K562 (cell line): ENCODE data around the gene PCDH1. TPM values are rescaled to one million over a fixed set of nuclear protein-coding genes. Genes with fewer than 3 reads are reported as not detected.

Experiments
- AFF1 ChIP-seq, 2 experiments: fragments of 450-650 bp; IDR thresholded peaks; 2 replicates each; pipeline ENCODE4 v1.6.1; 2018; ENCODE audit warnings: mild to moderate bottlenecking in 2 of 2, low read depth in 1 of 2; ENCODE audit not compliant: partially characterized antibody in 2 of 2
- ARID1B ChIP-seq: fragments of 450-650 bp; IDR thresholded peaks from 2 replicates; pipeline ENCODE4 v1.6.1; 2016; ENCODE audit warnings: antibody characterized with exemption, mild to moderate bottlenecking, inconsistent platforms
- CREBBP ChIP-seq: IDR thresholded peaks from one replicate; pipeline ENCODE4 v1.6.1; 2012; ENCODE audit warnings: low read depth, mild to moderate bottlenecking, control low read depth, inconsistent platforms, low read length
- GABPB1 ChIP-seq: sonication (generic); formaldehyde crosslinking; IDR thresholded peaks from 2 replicates; pipeline ENCODE4 v1.8.0; 2022; ENCODE audit warnings: mild to moderate bottlenecking, missing genetic modification reagents
- GTF2F1 ChIP-seq: IDR thresholded peaks from 2 replicates; pipeline ENCODE4 v1.6.1; 2011; ENCODE audit warnings: low read depth, low read length, improper control_type of control experiment
- HSF4 ChIP-seq: fragments of 250-450 bp; sonication (Bioruptor Pico); IDR thresholded peaks from 2 replicates; pipeline ENCODE4 v2.1.2; 2022; ENCODE audit warnings: mild to moderate bottlenecking, moderate library complexity, borderline replicate concordance
- MYC ChIP-seq, 2 experiments: fragments of 250-450 bp in 1 of 2; sonication (Bioruptor Pico) in 1 of 2; IDR thresholded peaks; 2 replicates each; pipeline versions ENCODE4 v1.5.1 to v1.6.1; 2012 to 2021; ENCODE audit warnings: low read depth in 2 of 2, borderline replicate concordance in 1 of 2, improper control_type of control experiment in 1 of 2, low read length in 1 of 2, mild to moderate bottlenecking in 1 of 2, moderate library complexity in 1 of 2
- NCOA1 ChIP-seq: fragments of 450-650 bp; IDR thresholded peaks from 2 replicates; pipeline ENCODE4 v1.6.1; 2016; ENCODE audit warnings: low read depth
- RCOR1 ChIP-seq, 2 experiments: IDR thresholded peaks; 2 replicates each; pipeline ENCODE4 v1.6.1; 2012; ENCODE audit warnings: low read depth in 2 of 2, low read length in 2 of 2, borderline replicate concordance in 1 of 2, improper control_type of control experiment in 1 of 2
- SIN3A ChIP-seq, 2 experiments: fragments of 150-350 bp in 1 of 2; IDR thresholded peaks; 2 replicates each; pipeline ENCODE4 v1.6.1; 2011 to 2016; ENCODE audit warnings: borderline replicate concordance in 2 of 2, low read depth in 2 of 2, low read length in 2 of 2, mild to moderate bottlenecking in 2 of 2, moderate library complexity in 2 of 2; ENCODE audit not compliant: control insufficient read depth in 1 of 2
- SIN3B ChIP-seq: fragments of 450-650 bp; IDR thresholded peaks from 2 replicates; pipeline ENCODE4 v1.6.1; 2017; ENCODE audit warnings: low read depth, mild to moderate bottlenecking, moderate library complexity
- SRSF9 ChIP-seq: fragments of 200-400 bp; formaldehyde crosslinking; IDR thresholded peaks from 2 replicates; pipeline ENCODE4 v1.6.1; 2017; ENCODE audit warnings: low read depth, low read length, borderline replicate concordance
- TEAD4 ChIP-seq, 2 experiments: sonication (generic) in 1 of 2; formaldehyde crosslinking in 1 of 2; IDR thresholded peaks; 2 replicates each; pipeline versions ENCODE4 v1.6.1 to v1.8.0; 2012 to 2022; ENCODE audit warnings: borderline replicate concordance in 1 of 2, inconsistent platforms in 1 of 2, low read length in 1 of 2, mild to moderate bottlenecking in 1 of 2, missing genetic modification reagents in 1 of 2
- TFAP4 ChIP-seq: sonication (generic); formaldehyde crosslinking; IDR thresholded peaks from 2 replicates; pipeline ENCODE4 v1.8.0; 2022; ENCODE audit warnings: missing genetic modification reagents, mild to moderate bottlenecking, moderate library complexity, borderline replicate concordance
- ZBTB7A ChIP-seq: IDR thresholded peaks from 2 replicates; pipeline ENCODE4 v1.6.1; 2011; ENCODE audit warnings: low read depth, mild to moderate bottlenecking, low read length, moderate library complexity, borderline replicate concordance; ENCODE audit not compliant: control insufficient read depth
- ZNF589 ChIP-seq: fragments of 200-800 bp; sonication (Bioruptor generic); IDR thresholded peaks from 2 replicates; pipeline ENCODE4 v1.6.1; 2016; ENCODE audit warnings: low read depth, missing genetic modification characterization, missing compliant biosample characterization
- polyA plus RNA-seq, 8 experiments: library from polyadenylated mRNA; depleted of rRNA in 4 of 8; stranded (reverse) in 5 of 8; unstranded in 3 of 8; fragments of >200 nt; fragmentation: Nextera tagmentation in 2 of 8; fragmentation: Illumina TruSeq in 1 of 8; extraction: Ambion mirVana in 2 of 8; extraction: Trizol in 1 of 8; gene quantifications; 2 replicates each; pipeline versions ENCODE4 v1.2.1 to v1.2.3, GENCODE V29; 2011 to 2014; ENCODE audit warnings: inconsistent platforms in 1 of 8, missing spikeins in 1 of 8
- total RNA-seq, 7 experiments: library from RNA; depleted of rRNA in 6 of 7; stranded (reverse); fragments of >200 nt in 6 of 7; fragmentation: Illumina TruSeq in 2 of 7; extraction: Trizol in 2 of 7; gene quantifications; 2 replicates each; pipeline versions ENCODE4 v1.2.1 to v1.2.3, GENCODE V29; 2011 to 2021; ENCODE audit warnings: low replicate concordance in 1 of 7
- TF ChIP-seq, protein P1 (sequence below): sonication (generic); formaldehyde crosslinking; IDR thresholded peaks from 2 replicates; pipeline ENCODE4 v1.8.0; 2022; ENCODE audit warnings: mild to moderate bottlenecking, missing genetic modification reagents
- TF ChIP-seq, protein P2 (sequence below), 2 experiments: fragments of 450-650 bp; IDR thresholded peaks; 2 replicates each; pipeline ENCODE4 v1.6.1; 2016

Gene PCDH1
- total and polyA plus RNA-seq, 9 of the 15 experiments (the other 6 are each of a cell fraction or from before 2014, with no cell fraction given) = 0.11 to 3.6 (median 1.9) TPM; not detected in 1

DNA sequence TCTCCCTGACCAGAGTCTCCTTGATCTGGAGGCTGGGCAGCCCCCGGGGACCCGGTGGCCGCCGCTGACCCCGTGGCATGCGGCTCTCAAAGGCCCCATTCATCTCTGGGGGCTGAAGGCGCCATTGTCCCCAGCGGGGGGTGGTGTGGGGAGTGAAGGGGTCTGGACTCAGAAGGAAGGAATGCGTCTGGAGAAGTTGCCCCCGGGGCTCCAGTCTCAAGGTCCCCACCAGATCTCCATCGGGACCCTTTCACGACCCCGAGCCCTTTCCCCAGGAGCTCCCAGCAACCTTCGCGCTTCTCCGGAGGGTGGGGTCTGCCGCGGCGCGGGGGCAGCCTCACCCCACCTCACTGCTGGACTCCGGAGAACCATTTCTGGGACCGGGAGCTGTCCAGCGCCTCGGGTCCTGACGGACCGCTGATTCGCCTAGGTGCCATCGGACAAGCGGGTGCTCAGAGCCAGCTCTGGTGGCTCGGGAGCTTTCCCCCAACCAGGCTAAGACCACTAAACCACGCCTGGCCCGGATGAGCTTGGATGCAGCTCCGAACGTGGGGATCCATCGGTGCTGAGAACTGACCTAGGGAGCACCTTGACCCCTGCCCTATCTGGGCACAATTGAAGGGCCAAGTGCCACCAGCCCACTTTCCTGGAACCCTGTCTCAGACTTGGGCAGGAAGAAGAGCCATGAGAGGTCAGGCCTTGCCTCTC lies 5.1 kb upstream of the PCDH1 start (continued):
- TF ChIP-seq ZNF589 (CRISPR knock-in tag) (0 out of 2 replicates have a peak, but pooled peaks have one; percentile 25), CREBBP (no peak), TEAD4 (IDR thresholded peaks at IDR 0.05; ENCODE audit: low read length) (no peak), TEAD4 (CRISPR knock-in tag; IDR thresholded peaks at IDR 0.05; ENCODE audit: borderline replicate concordance) (no peak), NCOA1 (0 out of 2 replicates have a peak, but pooled peaks have one; percentile 43), MYC (IDR thresholded peaks at IDR 0.05; ENCODE audit: low read depth, low read length) (no peak), MYC (CRISPR knock-in tag; IDR thresholded peaks at IDR 0.05; ENCODE audit: borderline replicate concordance, low read depth) (no peak), ARID1B (no peak), HSF4 (CRISPR knock-in tag) (no peak), AFF1 (IDR thresholded peaks at IDR 0.05; ENCODE audit: low read depth in 1 of 2, partially characterized antibody in 2 of 2) (peak in 1 of 2 experiments; percentile 46), GTF2F1 (no peak), SRSF9 (no peak), SIN3A (IDR thresholded peaks at IDR 0.05; ENCODE audit: borderline replicate concordance in 2 of 2, control insufficient read depth in 1 of 2, low read depth in 2 of 2, low read length in 2 of 2) (peak in 1 of 2 experiments; percentile 45; a peak in 1 of 4 replicates), SIN3B (no peak), GABPB1 (CRISPR knock-in tag) (0 out of 2 replicates have a peak, but pooled peaks have one; percentile 32), ZBTB7A (peak; percentile 51; the same call in 1 of the 2 replicates), RCOR1 (IDR thresholded peaks at IDR 0.05; ENCODE audit: borderline replicate concordance in 1 of 2, low read depth in 2 of 2, low read length in 2 of 2) (no peak; a peak in 1 of 4 replicates), TFAP4 (CRISPR knock-in tag) (peak; percentile 45; the same call in 1 of the 2 replicates)
- TF ChIP-seq, protein P1, sequence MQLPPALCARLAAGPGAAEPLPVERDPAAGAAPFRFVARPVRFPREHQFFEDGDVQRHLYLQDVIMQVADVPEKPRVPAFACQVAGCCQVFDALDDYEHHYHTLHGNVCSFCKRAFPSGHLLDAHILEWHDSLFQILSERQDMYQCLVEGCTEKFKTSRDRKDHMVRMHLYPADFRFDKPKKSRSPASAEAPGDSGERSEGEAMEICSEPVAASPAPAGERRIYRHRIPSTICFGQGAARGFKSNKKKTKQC (CRISPR knock-in tag) = peak; percentile 87; the same call in 1 of the 2 replicates
- TF ChIP-seq, protein P2, sequence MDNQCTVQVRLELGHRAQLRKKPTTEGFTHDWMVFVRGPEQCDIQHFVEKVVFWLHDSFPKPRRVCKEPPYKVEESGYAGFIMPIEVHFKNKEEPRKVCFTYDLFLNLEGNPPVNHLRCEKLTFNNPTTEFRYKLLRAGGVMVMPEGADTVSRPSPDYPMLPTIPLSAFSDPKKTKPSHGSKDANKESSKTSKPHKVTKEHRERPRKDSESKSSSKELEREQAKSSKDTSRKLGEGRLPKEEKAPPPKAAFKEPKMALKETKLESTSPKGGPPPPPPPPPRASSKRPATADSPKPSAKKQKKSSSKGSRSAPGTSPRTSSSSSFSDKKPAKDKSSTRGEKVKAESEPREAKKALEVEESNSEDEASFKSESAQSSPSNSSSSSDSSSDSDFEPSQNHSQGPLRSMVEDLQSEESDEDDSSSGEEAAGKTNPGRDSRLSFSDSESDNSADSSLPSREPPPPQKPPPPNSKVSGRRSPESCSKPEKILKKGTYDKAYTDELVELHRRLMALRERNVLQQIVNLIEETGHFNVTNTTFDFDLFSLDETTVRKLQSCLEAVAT (IDR thresholded peaks at IDR 0.05) = no peak
